Astrocyte (in vitro differentiated cells and primary cell): Measurements from ENCODE around the gene ARHGEF10L. TPM values are rescaled to one million over a fixed set of nuclear protein-coding genes. Genes with fewer than 3 reads are reported as not detected.

ENCODE experiments used
- DNase-seq: peaks from one replicate; pipeline ENCODE4 v3.0.0-alpha.2; 2010; ENCODE audit warnings: low read depth
- FAIRE-seq: peaks from 2 replicates; lab custom pipeline; 2011; peaks lifted over from hg19 to GRCh38; lab: Jason Lieb, UNC
- H2AFZ ChIP-seq: 2 replicates; pipeline ENCODE4 v1.6.0; 2012; ENCODE audit warnings: low read depth, low read length, inconsistent platforms
- H3K27ac ChIP-seq: 2 replicates; pipeline ENCODE4 v1.5.1; 2011; ENCODE audit warnings: low read depth, low read length, inconsistent platforms
- H3K27me3 ChIP-seq: 2 replicates; pipeline ENCODE4 v1.6.0; 2011; ENCODE audit warnings: low read length, inconsistent platforms; ENCODE audit not compliant: insufficient read depth
- H3K36me3 ChIP-seq: 2 replicates; pipeline ENCODE4 v1.5.1; 2011; ENCODE audit warnings: low read length, inconsistent platforms; ENCODE audit not compliant: insufficient read depth
- H3K4me1 ChIP-seq: 2 replicates; pipeline ENCODE4 v1.5.1; 2011; ENCODE audit warnings: low read length, inconsistent platforms; ENCODE audit not compliant: insufficient read depth
- H3K4me2 ChIP-seq: 2 replicates; pipeline ENCODE4 v1.6.0; 2012; ENCODE audit warnings: low read length, inconsistent platforms
- H3K4me3 ChIP-seq: 2 replicates; pipeline ENCODE4 v1.5.1; 2011; ENCODE audit warnings: low read depth, mild to moderate bottlenecking, low read length, inconsistent platforms; ENCODE audit not compliant: insufficient read depth
- H3K79me2 ChIP-seq: 2 replicates; pipeline ENCODE4 v1.6.0; 2012; ENCODE audit warnings: mild to moderate bottlenecking, low read length, inconsistent platforms; ENCODE audit not compliant: insufficient read depth
- H3K9ac ChIP-seq: 2 replicates; pipeline ENCODE4 v1.6.0; 2012; ENCODE audit warnings: mild to moderate bottlenecking, low read length, inconsistent platforms
- H3K9me3 ChIP-seq: 2 replicates; pipeline ENCODE4 v1.5.1; 2012; ENCODE audit warnings: low read depth, mild to moderate bottlenecking, low read length, inconsistent platforms; ENCODE audit not compliant: insufficient read depth
- H4K20me1 ChIP-seq: 2 replicates; pipeline ENCODE4 v1.6.0; 2012; ENCODE audit warnings: low read length, inconsistent platforms; ENCODE audit not compliant: insufficient read depth
- H3K27ac Mint-ChIP-seq: one replicate; pipeline ENCODE4 v1.8.0; 2021; ENCODE audit warnings: mild to moderate bottlenecking, mixed read lengths; ENCODE audit not compliant: unreplicated experiment
- H3K27me3 Mint-ChIP-seq: one replicate; pipeline ENCODE4 v1.8.0; 2021; ENCODE audit warnings: low read depth, mixed read lengths; ENCODE audit not compliant: unreplicated experiment
- H3K36me3 Mint-ChIP-seq: one replicate; pipeline ENCODE4 v1.8.0; 2021; ENCODE audit warnings: low read depth, mixed read lengths; ENCODE audit not compliant: unreplicated experiment
- H3K4me1 Mint-ChIP-seq: one replicate; pipeline ENCODE4 v1.8.0; 2021; ENCODE audit warnings: low read depth, mixed read lengths; ENCODE audit not compliant: unreplicated experiment
- H3K4me3 Mint-ChIP-seq: one replicate; pipeline ENCODE4 v1.8.0; 2021; ENCODE audit warnings: mild to moderate bottlenecking, moderate library complexity, mixed read lengths; ENCODE audit not compliant: unreplicated experiment
- H3K9me3 Mint-ChIP-seq: one replicate; pipeline ENCODE4 v1.8.0; 2021; ENCODE audit warnings: mild to moderate bottlenecking, mixed read lengths; ENCODE audit not compliant: unreplicated experiment
- CTCF ChIP-seq: IDR thresholded peaks from 2 replicates; pipeline ENCODE4 v1.5.1; 2011; ENCODE audit warnings: low read depth, mild to moderate bottlenecking, inconsistent platforms, low read length, moderate library complexity; ENCODE audit not compliant: insufficient read depth
- EZH2 ChIP-seq: IDR thresholded peaks from 2 replicates; pipeline ENCODE4 v1.6.1; 2012; ENCODE audit warnings: mild to moderate bottlenecking, low read length, inconsistent platforms; ENCODE audit not compliant: insufficient read depth
- total RNA-seq: library from RNA; stranded (reverse); gene quantifications from 2 replicates; pipeline ENCODE4 v1.2.1, GENCODE V29; 2021

Gene ARHGEF10L
- total RNA-seq, 1 donor from 2014 or later = 14.2 TPM

- H3K4me1 ChIP-seq = peaks cover 3% of the 10 kb centered on the region
- Mint-ChIP-seq H3K4me3 (no peak overlapping the region), H3K27me3 (peaks cover 38% of the 10 kb centered on the region), H3K9me3 (no peaks in the 10 kb centered on the region), H3K36me3 (no peaks in the 10 kb centered on the region), H3K4me1 (peaks cover 5% of the 10 kb centered on the region), H3K27ac (no peak overlapping the region)
- H3K27me3 ChIP-seq = no peaks in the 10 kb centered on the region
- no peaks in the 10 kb centered on the region for H3K36me3 ChIP-seq
- H3K4me3 ChIP-seq = no peak overlapping the region
- no peaks in the 10 kb centered on the region for H3K9me3 ChIP-seq
- TF ChIP-seq EZH2 = no peak
- TF ChIP-seq CTCF = no peak
- H4K20me1 ChIP-seq = no peaks in the 10 kb centered on the region
- no peaks in the 10 kb centered on the region for H3K79me2 ChIP-seq
- H3K4me2 ChIP-seq = no peak overlapping the region
- no peak for FAIRE-seq
- no peak for DNase-seq
- no peak overlapping the region for H3K9ac ChIP-seq
- H2AFZ ChIP-seq = no peak overlapping the region
- no peak overlapping the region for H3K27ac ChIP-seq
Observed at GRCh38 chr1:17736625-17737024, 197.1 kb downstream of the ARHGEF10L start.

GRCh38 chr1:17739050-17739449, 199.6 kb downstream of the ARHGEF10L start:
- FAIRE-seq (no peak), DNase-seq (no peak)
- H3K4me3 ChIP-seq = no peak overlapping the region
- no peak overlapping the region for H3K4me2 ChIP-seq
- no peaks in the 10 kb centered on the region for H3K9me3 ChIP-seq
- Mint-ChIP-seq H3K36me3 (no peaks in the 10 kb centered on the region), H3K27me3 (peaks cover 46% of the 10 kb centered on the region), H3K27ac (no peak overlapping the region), H3K9me3 (peaks cover 2% of the 10 kb centered on the region), H3K4me3 (no peak overlapping the region), H3K4me1 (no peaks in the 10 kb centered on the region)
- no peak overlapping the region for H2AFZ ChIP-seq
- no peaks in the 10 kb centered on the region for H4K20me1 ChIP-seq
- H3K4me1 ChIP-seq = no peaks in the 10 kb centered on the region
- no peaks in the 10 kb centered on the region for H3K27me3 ChIP-seq
- H3K36me3 ChIP-seq = no peaks in the 10 kb centered on the region
- no peaks in the 10 kb centered on the region for H3K79me2 ChIP-seq
- no peak overlapping the region for H3K9ac ChIP-seq
- no peak overlapping the region for H3K27ac ChIP-seq
- TF ChIP-seq CTCF = no peak
- no peak for TF ChIP-seq EZH2

- no peak for DNase-seq
- H3K9me3 Mint-ChIP-seq = peaks cover 2% of the 10 kb centered on the region
- no peak overlapping the region for H3K27ac Mint-ChIP-seq
Observed at GRCh38 chr1:17741052-17741451, 201.6 kb downstream of the ARHGEF10L start.

More at GRCh38 chr1:17741052-17741451, 201.6 kb downstream of the ARHGEF10L start:
- Mint-ChIP-seq H3K27me3 (peaks cover 48% of the 10 kb centered on the region), H3K36me3 (no peaks in the 10 kb centered on the region), H3K4me3 (no peak overlapping the region), H3K4me1 (no peaks in the 10 kb centered on the region)
- no peaks in the 10 kb centered on the region for H3K27me3 ChIP-seq
- H2AFZ ChIP-seq = no peak overlapping the region
- no peak for FAIRE-seq
- no peak for TF ChIP-seq EZH2
- H4K20me1 ChIP-seq = no peaks in the 10 kb centered on the region
- no peak overlapping the region for H3K9ac ChIP-seq
- H3K36me3 ChIP-seq = no peaks in the 10 kb centered on the region
- H3K9me3 ChIP-seq = no peaks in the 10 kb centered on the region
- H3K79me2 ChIP-seq = no peaks in the 10 kb centered on the region
- H3K4me3 ChIP-seq = no peak overlapping the region
- H3K27ac ChIP-seq = no peak overlapping the region
- H3K4me2 ChIP-seq = no peak overlapping the region
- no peaks in the 10 kb centered on the region for H3K4me1 ChIP-seq
